Omental fat pad (tissue), 4 donors: ENCODE measurements around the gene LDHB. TPM values are rescaled to one million over a fixed set of nuclear protein-coding genes. Genes with fewer than 3 reads are reported as not detected.

Experiments
- ATAC-seq: fragments of 150-250 bp; one replicate; pipeline ENCODE4 v1.9.1; 2016; ENCODE audit warnings: mild to moderate bottlenecking, moderate library complexity; ENCODE audit not compliant: low FRiP score
- DNase-seq: peaks from one replicate; pipeline ENCODE4 v3.0.0-alpha.2; 2019; ENCODE audit warnings: low spot score
- total RNA-seq, 4 donors: library from RNA; depleted of rRNA; stranded (reverse); fragments of >200 nt; gene quantifications; one replicate each; pipeline ENCODE4 v1.1.0, GENCODE V29; 2016
- TF ChIP-seq, protein P1 (sequence below), 3 donors: fragments of 450-650 bp; IDR thresholded peaks; one replicate each; pipeline ENCODE4 v1.5.1; 2016 to 2017; ENCODE audit warnings: antibody characterized with exemption in 3 of 3, mild to moderate bottlenecking in 3 of 3, moderate library complexity in 2 of 3

Gene LDHB
- total RNA-seq, 4 donors from 2014 or later = 259 to 578 (median 539) TPM

DNA sequence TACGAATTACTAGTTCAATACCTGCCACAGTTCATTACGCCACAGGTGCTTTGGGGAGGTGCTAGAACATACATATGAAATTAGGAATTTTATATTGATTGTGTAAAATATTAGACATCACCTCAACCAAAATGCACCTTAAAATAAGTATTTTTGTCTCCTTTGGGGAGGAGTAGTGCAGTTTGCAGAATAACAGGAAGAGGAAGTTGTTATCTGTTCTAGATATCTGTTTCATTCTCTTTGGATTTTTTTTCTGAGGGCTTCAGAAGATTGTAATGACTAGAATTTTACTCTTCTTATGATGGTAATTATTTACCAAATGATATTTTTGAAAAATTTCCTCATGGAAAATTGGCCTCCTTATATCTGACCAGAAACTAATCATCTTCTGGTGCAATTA, 43.1 kb downstream of the LDHB start:
- ATAC-seq (no peak), DNase-seq (no peak)
- TF ChIP-seq, protein P1, sequence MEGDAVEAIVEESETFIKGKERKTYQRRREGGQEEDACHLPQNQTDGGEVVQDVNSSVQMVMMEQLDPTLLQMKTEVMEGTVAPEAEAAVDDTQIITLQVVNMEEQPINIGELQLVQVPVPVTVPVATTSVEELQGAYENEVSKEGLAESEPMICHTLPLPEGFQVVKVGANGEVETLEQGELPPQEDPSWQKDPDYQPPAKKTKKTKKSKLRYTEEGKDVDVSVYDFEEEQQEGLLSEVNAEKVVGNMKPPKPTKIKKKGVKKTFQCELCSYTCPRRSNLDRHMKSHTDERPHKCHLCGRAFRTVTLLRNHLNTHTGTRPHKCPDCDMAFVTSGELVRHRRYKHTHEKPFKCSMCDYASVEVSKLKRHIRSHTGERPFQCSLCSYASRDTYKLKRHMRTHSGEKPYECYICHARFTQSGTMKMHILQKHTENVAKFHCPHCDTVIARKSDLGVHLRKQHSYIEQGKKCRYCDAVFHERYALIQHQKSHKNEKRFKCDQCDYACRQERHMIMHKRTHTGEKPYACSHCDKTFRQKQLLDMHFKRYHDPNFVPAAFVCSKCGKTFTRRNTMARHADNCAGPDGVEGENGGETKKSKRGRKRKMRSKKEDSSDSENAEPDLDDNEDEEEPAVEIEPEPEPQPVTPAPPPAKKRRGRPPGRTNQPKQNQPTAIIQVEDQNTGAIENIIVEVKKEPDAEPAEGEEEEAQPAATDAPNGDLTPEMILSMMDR (IDR thresholded peaks at IDR 0.05) = no peak

DNA sequence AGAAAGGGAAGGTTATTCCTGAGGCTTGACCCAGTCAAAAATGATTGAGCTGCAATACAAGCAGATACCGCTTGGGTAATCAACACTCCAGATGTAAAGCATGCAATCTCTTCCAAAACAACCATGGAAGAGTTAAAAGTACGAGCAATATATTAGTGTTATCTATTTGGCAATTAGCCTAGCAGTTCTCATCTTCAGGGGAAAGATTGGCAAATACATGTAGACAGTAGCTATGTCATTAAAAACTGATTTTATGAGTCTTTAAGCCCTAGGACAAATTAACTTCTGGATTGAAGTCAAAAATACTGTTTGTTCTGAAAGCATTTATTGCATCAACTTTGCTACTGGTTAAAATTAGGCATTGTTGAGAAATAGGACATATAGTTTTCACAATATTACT, 43.7 kb downstream of the LDHB start:
- TF ChIP-seq, protein P1 (IDR thresholded peaks at IDR 0.05) = no peak
- ATAC-seq = no peak

DNA sequence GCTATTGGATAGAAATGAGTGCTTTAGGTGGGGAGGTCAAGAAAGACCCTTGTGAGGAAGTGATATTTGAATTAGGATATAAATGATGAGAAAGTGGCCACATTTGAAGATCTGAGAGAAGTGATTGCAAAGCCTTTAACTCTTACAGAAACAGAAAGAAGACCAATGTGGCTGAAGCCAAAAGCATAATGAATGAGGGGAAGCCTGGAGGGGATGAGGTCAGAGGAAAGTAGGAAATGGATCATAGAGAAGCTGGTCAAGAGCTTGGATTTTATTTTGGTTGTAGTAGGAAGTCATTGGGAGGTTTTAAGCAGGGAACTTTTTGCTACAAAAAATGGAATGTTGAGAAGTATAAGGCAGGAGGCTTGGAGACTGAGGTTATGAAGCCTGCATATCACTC, 49.4 kb downstream of the LDHB start:
- DNase-seq = no peak
- TF ChIP-seq, protein P1 (IDR thresholded peaks at IDR 0.05) = no peak
- no peak for ATAC-seq

More for the DNA sequence above, 43.7 kb downstream of the LDHB start:
- DNase-seq = no peak

DNA sequence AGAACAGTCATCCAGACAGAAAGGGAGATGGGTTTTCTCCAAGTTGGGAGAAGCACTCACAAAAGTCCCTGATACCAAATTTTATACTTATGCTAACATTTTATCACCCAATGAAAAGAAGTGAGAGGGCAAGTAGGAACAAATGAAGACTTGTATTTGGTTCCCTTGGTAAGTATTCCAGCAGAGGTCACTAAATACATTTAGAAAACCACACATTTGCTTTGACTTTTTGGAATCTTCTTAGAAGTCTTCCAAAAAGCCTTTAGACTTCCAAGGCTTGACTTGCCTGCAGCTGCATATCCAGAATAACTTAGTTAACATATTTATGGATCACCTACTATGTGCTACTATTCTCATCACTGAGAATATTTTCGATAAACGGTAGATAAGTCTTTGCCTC, 49.9 kb downstream of the LDHB start:
- ATAC-seq = no peak
- DNase-seq = no peak
- TF ChIP-seq, protein P1 (IDR thresholded peaks at IDR 0.05) = no peak

DNA sequence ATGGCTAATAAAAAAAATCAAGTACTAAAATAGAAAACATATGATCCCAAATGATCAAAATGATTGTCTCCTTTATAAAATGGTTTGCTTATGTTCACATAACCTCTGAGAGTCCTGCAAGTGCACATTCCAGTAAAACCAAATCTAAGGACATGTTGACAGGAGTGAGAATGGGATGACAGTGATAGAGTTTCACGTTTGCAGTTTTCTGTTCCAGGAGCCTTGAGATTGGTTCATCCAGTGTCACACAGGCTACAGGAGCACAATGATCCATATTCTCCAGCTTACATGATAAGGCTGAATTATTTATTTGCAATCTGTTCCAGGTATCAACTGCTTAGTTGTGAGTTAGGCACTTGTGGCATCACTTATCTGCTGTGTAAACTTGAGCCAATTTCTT, 51.5 kb downstream of the LDHB start:
- DNase-seq (no peak), ATAC-seq (no peak)
- TF ChIP-seq, protein P1 (IDR thresholded peaks at IDR 0.05) = no peak

DNA sequence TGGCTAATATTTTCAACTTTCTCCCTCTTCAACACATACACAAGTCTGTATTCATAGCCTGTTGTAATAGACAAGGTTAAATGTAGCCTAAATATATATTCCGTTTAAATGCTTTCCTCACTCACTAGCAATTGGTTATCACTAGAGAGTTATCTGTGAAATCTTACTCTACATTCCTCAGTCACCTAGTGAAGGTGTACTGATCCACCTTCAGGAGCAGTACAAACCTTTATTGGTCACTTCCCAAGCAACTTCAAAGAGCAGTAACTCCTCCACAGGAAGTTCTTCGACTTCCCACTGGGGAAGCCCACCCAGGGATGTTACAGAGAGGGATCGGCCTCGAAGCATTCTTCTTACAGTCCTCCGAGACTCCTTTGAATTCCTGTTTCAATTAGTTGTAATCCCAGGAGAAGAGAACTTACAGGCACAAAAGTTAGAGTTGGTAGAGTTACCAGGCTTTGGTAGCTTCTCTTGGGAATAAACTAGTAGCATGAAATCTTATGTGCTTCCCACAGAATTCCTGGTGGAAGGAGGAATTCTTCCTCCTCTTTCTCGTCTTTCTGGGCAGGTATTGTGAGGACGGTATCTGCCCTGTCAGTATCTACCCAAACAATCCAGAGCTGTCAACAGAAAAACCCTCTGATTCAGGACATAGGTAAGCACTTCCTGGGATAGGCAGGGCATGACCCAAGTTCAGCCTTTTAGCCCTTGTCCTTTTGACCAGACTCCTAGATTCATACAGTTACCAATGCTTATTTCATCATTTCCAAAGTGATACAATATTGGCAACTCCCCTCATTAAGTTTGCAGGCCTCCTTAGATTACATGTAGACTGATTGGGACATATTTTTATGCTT, 53.2 kb downstream of the LDHB start, which contains the start of gene GYS2:
TSS of gene GYS2 (minus strand) at position 603 of the 857 bp plus-strand sequence. CDS start at position 348, 255 bp downstream.
- DNase-seq (no peak), ATAC-seq (no peak)
- TF ChIP-seq, protein P1 (IDR thresholded peaks at IDR 0.05) = no peak

DNA sequence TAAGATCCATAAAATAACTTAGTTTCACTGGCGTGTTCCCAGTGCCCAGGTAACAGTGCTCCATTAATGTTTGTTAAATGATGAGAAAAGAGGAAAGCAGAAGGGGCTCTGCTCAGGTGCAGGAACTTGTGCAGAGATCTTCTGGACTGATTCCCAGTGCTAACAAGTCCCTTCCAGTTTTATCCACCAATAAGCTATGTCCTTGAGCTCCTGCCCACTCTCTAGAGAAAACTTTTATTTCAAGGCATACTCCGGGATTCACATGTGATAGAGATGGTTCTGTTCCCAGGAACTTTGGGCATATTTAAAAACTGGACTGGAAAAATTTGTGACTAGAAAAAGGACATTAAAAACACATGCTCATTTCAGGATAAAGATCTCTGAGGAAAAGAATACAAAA, 54.9 kb downstream of the LDHB start:
- no peak for ATAC-seq
- TF ChIP-seq, protein P1 (IDR thresholded peaks at IDR 0.05) = no peak
- no peak for DNase-seq
